CD4-positive, alpha-beta memory T cell (primary cell): ENCODE data around the gene PLXNA2. TPM values are rescaled to one million over a fixed set of nuclear protein-coding genes. Genes with fewer than 3 reads are reported as not detected.

Experiments used
- CTCF ChIA-PET: fragments of 350-600 bp; sonication (Branson Sonifier 250); formaldehyde crosslinking; loops from one replicate; lab custom pipeline; 2021; ENCODE audit warnings: inconsistent platforms; ENCODE audit not compliant: partially characterized antibody; lab: Charles Lee
- POLR2A ChIA-PET: fragments of 350-600 bp; sonication (Branson Sonifier 250); formaldehyde crosslinking; loops from one replicate; lab custom pipeline; 2021; ENCODE audit not compliant: partially characterized antibody; lab: Charles Lee
- DNase-seq, 5 donors: peaks; one replicate each; pipeline versions ENCODE4 v3.0.0 to v3.0.0-alpha.2; 2020 to 2022; ENCODE audit warnings: mixed read lengths in 1 of 5
- H3K27ac ChIP-seq: one replicate; pipeline ENCODE4 v1.7.0; 2013; ENCODE audit warnings: low read depth, low read length
- H3K27me3 ChIP-seq: 2 replicates; pipeline ENCODE4 v1.7.0; 2013; ENCODE audit warnings: mild to moderate bottlenecking, low read length, moderate library complexity; ENCODE audit not compliant: insufficient read depth
- H3K36me3 ChIP-seq: 2 replicates; pipeline ENCODE4 v1.7.0; 2013; ENCODE audit warnings: mild to moderate bottlenecking, low read length, moderate library complexity; ENCODE audit not compliant: insufficient read depth
- H3K4me1 ChIP-seq: 2 replicates; pipeline ENCODE4 v1.7.0; 2013; ENCODE audit warnings: mild to moderate bottlenecking, low read length, moderate library complexity; ENCODE audit not compliant: insufficient read depth
- H3K4me3 ChIP-seq, 2 donors: one replicate each; pipeline ENCODE4 v1.7.0; 2013; ENCODE audit warnings: low read length in 2 of 2, mild to moderate bottlenecking in 1 of 2
- H3K9me3 ChIP-seq, 2 donors: one replicate each; pipeline ENCODE4 v1.7.0; 2013; ENCODE audit warnings: low read length in 2 of 2, control low read depth in 1 of 2; ENCODE audit not compliant: control insufficient read depth in 1 of 2
- H3K27ac Mint-ChIP-seq, 7 donors: one replicate each; pipeline ENCODE4 v1.8.0; 2020 to 2021; ENCODE audit warnings: mixed read lengths in 7 of 7, mild to moderate bottlenecking in 6 of 7, inconsistent platforms in 3 of 7, moderate library complexity in 3 of 7
- H3K27me3 Mint-ChIP-seq, 2 donors: one replicate each; pipeline ENCODE4 v1.8.0; 2020 to 2021; ENCODE audit warnings: mixed read lengths in 2 of 2
- H3K36me3 Mint-ChIP-seq, 2 donors: one replicate each; pipeline ENCODE4 v1.8.0; 2020 to 2021; ENCODE audit warnings: mixed read lengths in 2 of 2, inconsistent platforms in 1 of 2, mild to moderate bottlenecking in 1 of 2
- H3K4me1 Mint-ChIP-seq, 4 donors: one replicate each; pipeline ENCODE4 v1.8.0; 2020 to 2021; ENCODE audit warnings: mixed read lengths in 4 of 4, mild to moderate bottlenecking in 1 of 4
- H3K4me3 Mint-ChIP-seq, 8 donors: one replicate each; pipeline ENCODE4 v1.8.0; 2020 to 2021; ENCODE audit warnings: mixed read lengths in 8 of 8, mild to moderate bottlenecking in 7 of 8, moderate library complexity in 6 of 8, inconsistent platforms in 3 of 8
- H3K9me3 Mint-ChIP-seq, 8 donors: one replicate each; pipeline ENCODE4 v1.8.0; 2020 to 2021; ENCODE audit warnings: mixed read lengths in 8 of 8, mild to moderate bottlenecking in 5 of 8, inconsistent platforms in 3 of 8, moderate library complexity in 1 of 8
- intact Hi-C: fragments of 100-400 bp; cut with micrococcal nuclease; formaldehyde crosslinking; loops from one replicate; pipeline ENCODE4 v1.15.1; 2023
- polyA plus RNA-seq, 2 donors: library from polyadenylated mRNA; unstranded; fragments of 300-500 nt; fragmentation: Illumina TruSeq; gene quantifications; one replicate each; pipeline ENCODE4 v1.2.3, GENCODE V29; 2021
- total RNA-seq, 2 experiments: library from RNA; stranded (reverse); gene quantifications; one replicate each; pipeline ENCODE4 v1.2.3, GENCODE V29; 2021

PLXNA2 gene
- total and polyA plus RNA-seq, 4 experiments from 2014 or later = 0.10 to 4.0 (median 1.8) TPM

DNA sequence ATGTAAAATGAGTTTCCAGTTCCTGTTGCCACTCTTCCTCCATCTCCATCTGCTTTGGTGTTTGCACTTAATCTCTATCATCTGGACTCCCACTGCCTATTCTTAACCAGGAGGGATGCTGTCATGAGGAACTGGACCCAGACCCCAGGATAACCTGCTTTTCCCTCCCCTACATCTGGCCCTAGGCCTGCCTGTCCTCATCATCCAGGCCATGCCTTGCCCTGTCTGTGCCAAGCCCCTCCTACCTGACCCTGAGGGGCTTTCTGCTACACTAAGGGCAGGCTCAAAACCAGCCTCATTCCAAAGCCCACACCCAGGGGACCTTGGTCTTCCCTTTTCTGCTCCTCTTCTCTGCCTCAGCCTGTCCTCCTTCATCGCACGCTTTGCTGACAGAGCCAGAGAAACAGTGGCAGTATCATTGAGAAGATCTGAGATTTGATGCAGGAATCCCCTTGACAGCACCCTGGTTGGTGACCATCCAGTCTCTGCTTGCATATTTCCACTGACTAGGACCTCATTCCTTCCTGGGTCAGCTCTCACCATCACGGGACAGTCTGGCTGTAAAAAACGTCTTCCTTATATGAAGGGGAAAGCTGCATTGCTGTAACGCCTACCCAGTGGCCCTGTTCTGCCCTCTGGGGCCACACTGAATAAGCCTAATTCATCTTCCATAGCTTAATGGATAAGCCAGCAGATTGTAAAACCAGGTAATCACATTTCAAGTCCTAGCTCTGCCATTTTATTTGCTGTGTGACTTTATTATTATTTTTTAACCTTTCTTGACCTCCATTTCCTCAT is 38.8 kb downstream of the PLXNA2 start:
- Mint-ChIP-seq H3K4me3 (no peak overlapping the region), H3K36me3 (no peaks in the 10 kb centered on the region), H3K27me3 (no peaks in the 10 kb centered on the region), H3K9me3 (no peaks in the 10 kb centered on the region), H3K27ac (no peak overlapping the region), H3K4me1 (no peaks in the 10 kb centered on the region)
- Histone ChIP-seq H3K4me3 (no peak overlapping the region), H3K27ac (no peak overlapping the region), H3K27me3 (no peaks in the 10 kb centered on the region), H3K4me1 (no peaks in the 10 kb centered on the region), H3K36me3 (no peaks in the 10 kb centered on the region), H3K9me3 (no peaks in the 10 kb centered on the region)
- intact Hi-C loops = no loop called here
- CTCF ChIA-PET = interaction anchor here (2.3 kb wide), 1 partner anchor 39 kb away, joined by 8 read pairs; the partner anchor contains the start of gene PLXNA2
- DNase-seq = no peak
- POLR2A ChIA-PET = no interaction called here

- Histone ChIP-seq H3K27ac (no peak overlapping the region), H3K4me1 (no peaks in the 10 kb centered on the region), H3K4me3 (no peak overlapping the region), H3K9me3 (no peaks in the 10 kb centered on the region), H3K27me3 (no peaks in the 10 kb centered on the region), H3K36me3 (no peaks in the 10 kb centered on the region)
- H3K27ac Mint-ChIP-seq = no peak overlapping the region
- no peak overlapping the region for H3K4me3 Mint-ChIP-seq
- CTCF ChIA-PET = interaction anchor here (1.7 to 2.3 kb wide), 2 partner anchors 8 to 40 kb away, joined by 4 to 8 read pairs; partner anchors contain the start of gene PLXNA2
- POLR2A ChIA-PET = no interaction called here
- intact Hi-C loops = no loop called here
- DNase-seq = no peak
- H3K9me3 Mint-ChIP-seq = no peaks in the 10 kb centered on the region
- no peaks in the 10 kb centered on the region for H3K27me3 Mint-ChIP-seq
- H3K4me1 Mint-ChIP-seq = no peaks in the 10 kb centered on the region
- H3K36me3 Mint-ChIP-seq = no peaks in the 10 kb centered on the region
Observed at GRCh38 chr1:208204779-208205178, 39.4 kb downstream of the PLXNA2 start.

DNA sequence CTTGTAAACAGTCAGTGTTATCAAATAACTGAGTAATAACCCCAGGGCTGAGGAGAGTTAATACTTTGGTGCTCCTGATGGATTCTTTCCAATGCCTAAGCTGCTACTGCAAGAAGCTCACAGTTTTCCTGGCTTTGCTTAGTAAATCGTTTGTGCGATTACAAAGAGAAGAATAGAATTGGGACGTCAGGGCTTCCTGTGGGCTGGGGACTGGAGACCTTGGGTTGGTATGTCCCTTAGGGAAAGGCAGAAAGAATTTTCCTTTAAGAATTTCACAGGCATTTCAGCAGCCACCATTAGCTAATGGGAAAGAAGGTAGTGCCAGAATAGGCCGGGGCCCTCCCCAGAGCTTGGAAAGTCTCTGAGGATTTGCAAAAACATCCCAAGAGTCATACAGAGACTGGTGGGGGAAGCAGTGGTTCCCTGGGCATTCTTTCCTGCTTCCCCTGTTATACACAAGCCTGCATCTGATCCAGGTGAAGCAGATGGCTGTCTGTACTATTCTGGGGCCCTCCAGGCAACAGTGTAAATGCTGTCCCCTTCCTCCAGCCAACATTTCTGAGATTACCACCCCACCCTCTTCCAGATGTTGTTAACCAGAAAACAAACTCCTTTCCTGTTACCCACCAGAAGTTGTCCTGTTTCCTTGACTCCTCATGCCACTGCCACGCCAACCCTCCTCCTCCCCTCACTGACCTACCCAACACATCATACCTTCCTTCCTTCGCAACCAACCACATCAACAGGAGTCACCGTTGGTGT is 40.2 kb downstream of the PLXNA2 start:
- CTCF ChIA-PET = interaction anchor here (1.7 kb wide), 1 partner anchor 9 kb away, joined by 4 read pairs; no protein-coding TSS in a partner anchor
- Mint-ChIP-seq H3K4me3 (no peak overlapping the region), H3K36me3 (no peaks in the 10 kb centered on the region), H3K9me3 (no peaks in the 10 kb centered on the region), H3K4me1 (no peaks in the 10 kb centered on the region), H3K27me3 (no peaks in the 10 kb centered on the region), H3K27ac (no peak overlapping the region)
- Histone ChIP-seq H3K36me3 (no peaks in the 10 kb centered on the region), H3K4me1 (no peaks in the 10 kb centered on the region), H3K4me3 (no peak overlapping the region), H3K27ac (no peak overlapping the region), H3K27me3 (no peaks in the 10 kb centered on the region), H3K9me3 (no peaks in the 10 kb centered on the region)
- POLR2A ChIA-PET = no interaction called here
- no peak for DNase-seq
- intact Hi-C loops = no loop called here

GRCh38 chr1:208203127-208203847 is 40.9 kb downstream of the PLXNA2 start:
- H3K36me3 ChIP-seq = no peaks in the 10 kb centered on the region
- no peaks in the 10 kb centered on the region for H3K27me3 ChIP-seq
- no peaks in the 10 kb centered on the region for H3K9me3 ChIP-seq
- no peaks in the 10 kb centered on the region for H3K9me3 Mint-ChIP-seq
- H3K27ac ChIP-seq = no peak overlapping the region
- no peaks in the 10 kb centered on the region for H3K4me1 ChIP-seq
- no peak for DNase-seq
- no peak overlapping the region for H3K4me3 ChIP-seq
- no peaks in the 10 kb centered on the region for H3K27me3 Mint-ChIP-seq
- ChIA-PET CTCF (interaction anchor here (1.7 kb wide), 1 partner anchor 10 kb away, joined by 4 read pairs; no protein-coding TSS in a partner anchor), POLR2A (no interaction called here)
- intact Hi-C loops = no loop called here
- no peaks in the 10 kb centered on the region for H3K4me1 Mint-ChIP-seq
- no peaks in the 10 kb centered on the region for H3K36me3 Mint-ChIP-seq
- no peak overlapping the region for H3K27ac Mint-ChIP-seq
- no peak overlapping the region for H3K4me3 Mint-ChIP-seq

- POLR2A ChIA-PET = no interaction called here
- no peaks in the 10 kb centered on the region for H3K36me3 Mint-ChIP-seq
- Histone ChIP-seq H3K4me3 (no peak overlapping the region), H3K27ac (no peak overlapping the region), H3K27me3 (no peaks in the 10 kb centered on the region), H3K4me1 (no peaks in the 10 kb centered on the region), H3K36me3 (no peaks in the 10 kb centered on the region), H3K9me3 (no peaks in the 10 kb centered on the region)
- intact Hi-C loops = no loop called here
- no peak overlapping the region for H3K27ac Mint-ChIP-seq
- H3K27me3 Mint-ChIP-seq = no peaks in the 10 kb centered on the region
- DNase-seq = no peak
- no peaks in the 10 kb centered on the region for H3K9me3 Mint-ChIP-seq
- no peak overlapping the region for H3K4me3 Mint-ChIP-seq
- H3K4me1 Mint-ChIP-seq = no peaks in the 10 kb centered on the region
- CTCF ChIA-PET = no interaction called here
Observed at GRCh38 chr1:208202333-208202995, 41.7 kb downstream of the PLXNA2 start.

DNA sequence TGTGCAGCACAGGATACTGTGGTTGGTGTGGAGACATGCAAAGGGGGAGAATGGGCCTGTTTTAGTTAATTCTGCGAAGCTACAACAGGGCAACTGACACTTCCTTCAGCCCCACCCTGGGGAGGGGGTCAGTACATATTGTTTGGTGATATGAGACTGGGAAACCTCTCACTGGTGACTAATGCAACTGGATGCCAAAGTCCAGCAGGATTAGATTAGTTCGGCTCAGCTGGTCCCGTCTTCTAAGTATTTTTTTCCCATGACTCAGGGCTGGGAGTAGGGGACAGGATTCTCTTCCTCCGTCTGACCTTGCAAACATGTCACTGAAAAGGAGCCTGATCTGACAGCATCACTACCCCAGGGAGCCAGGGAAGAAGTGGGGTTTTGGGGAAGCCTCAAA is 43.0 kb downstream of the PLXNA2 start:
- Histone ChIP-seq H3K9me3 (no peaks in the 10 kb centered on the region), H3K36me3 (no peaks in the 10 kb centered on the region), H3K4me1 (no peaks in the 10 kb centered on the region), H3K27me3 (no peaks in the 10 kb centered on the region), H3K27ac (no peak overlapping the region), H3K4me3 (no peak overlapping the region)
- Mint-ChIP-seq H3K27me3 (no peaks in the 10 kb centered on the region), H3K4me3 (no peak overlapping the region), H3K9me3 (no peaks in the 10 kb centered on the region), H3K27ac (no peak overlapping the region), H3K4me1 (no peaks in the 10 kb centered on the region), H3K36me3 (no peaks in the 10 kb centered on the region)
- ChIA-PET POLR2A (no interaction called here), CTCF (no interaction called here)
- intact Hi-C loops = no loop called here
- no peak for DNase-seq
